IMR-90 (cell line): ENCODE measurements around the gene CLC. TPM values are rescaled to one million over a fixed set of nuclear protein-coding genes. Genes with fewer than 3 reads are reported as not detected.

Experiments
- ATAC-seq: fragments of 200-7000 bp; cut with Tn5 transposase; 2 replicates; pipeline ENCODE4 v1.9.1; 2020; ENCODE audit warnings: low read depth, mild to moderate bottlenecking, moderate library complexity
- BruUV-seq: library from RNA; stranded (reverse); fragments of 400-500 nt; replicated peaks from 2 replicates; lab custom pipeline; 2021; lab: Mats Ljungman, UMichigan
- CTCF ChIA-PET: fragments of 300-600 bp; formaldehyde crosslinking; extraction: SDS; loops from one replicate; lab custom pipeline; 2021; ENCODE audit warnings: antibody characterized with exemption; lab: Yijun Ruan, JAX
- POLR2A ChIA-PET: fragments of 300-600 bp; sonication (Branson Sonifier 250); formaldehyde crosslinking; loops from one replicate; lab custom pipeline; 2022; ENCODE audit warnings: antibody characterized with exemption; ENCODE audit not compliant: unreplicated experiment; lab: Charles Lee
- DNase-seq: peaks from one replicate; pipeline ENCODE4 v3.0.0; 2013
- H2AFZ ChIP-seq: replicated peaks from 2 replicates; pipeline ENCODE3; 2013; ENCODE audit warnings: low read length, mild to moderate bottlenecking; ENCODE audit not compliant: poor library complexity
- H2AK5ac ChIP-seq: 2 replicates; pipeline ENCODE4 v1.6.1; 2013; ENCODE audit warnings: low read depth, low read length, inconsistent platforms
- H2AK9ac ChIP-seq: replicated peaks from 2 replicates; pipeline ENCODE3; 2013; ENCODE audit warnings: mild to moderate bottlenecking, low read depth, low read length, moderate library complexity; ENCODE audit not compliant: poor library complexity
- H2BK120ac ChIP-seq: 2 replicates; pipeline ENCODE4 v1.6.1; 2013; ENCODE audit warnings: low read depth, low read length, inconsistent platforms
- H2BK15ac ChIP-seq: 3 replicates; pipeline ENCODE4 v1.6.1; 2013; ENCODE audit warnings: low read depth, low read length, inconsistent platforms
- H2BK20ac ChIP-seq: 2 replicates; pipeline ENCODE4 v1.6.1; 2013; ENCODE audit warnings: low read depth, mild to moderate bottlenecking, inconsistent platforms, low read length, moderate library complexity
- H2BK5ac ChIP-seq: 2 replicates; pipeline ENCODE4 v1.6.1; 2013; ENCODE audit warnings: mild to moderate bottlenecking, low read depth, low read length, inconsistent platforms; ENCODE audit not compliant: poor library complexity, severe bottlenecking
- H3K14ac ChIP-seq: replicated peaks from 2 replicates; pipeline ENCODE4 v1.6.1; 2013; ENCODE audit warnings: low read depth, low read length, inconsistent platforms
- H3K18ac ChIP-seq: 2 replicates; pipeline ENCODE4 v1.6.1; 2013; ENCODE audit warnings: low read depth, low read length, control low read depth
- H3K23ac ChIP-seq: 2 replicates; pipeline ENCODE4 v1.6.1; 2013; ENCODE audit warnings: low read depth, low read length, inconsistent platforms
- H3K27ac ChIP-seq: 2 replicates; pipeline ENCODE4 v1.5.1; 2013; ENCODE audit warnings: mild to moderate bottlenecking, control low read depth, low read length; ENCODE audit not compliant: insufficient read depth
- H3K27me3 ChIP-seq: 2 replicates; pipeline ENCODE4 v1.6.1; 2013; ENCODE audit warnings: low read length; ENCODE audit not compliant: control insufficient read depth, insufficient read depth
- H3K36me3 ChIP-seq: 2 replicates; pipeline ENCODE4 v1.6.1; 2013; ENCODE audit warnings: low read length, mixed read lengths; ENCODE audit not compliant: control insufficient read depth, insufficient read depth
- H3K4ac ChIP-seq: 2 replicates; pipeline ENCODE4 v1.6.1; 2013; ENCODE audit warnings: low read depth, low read length, inconsistent platforms
- H3K4me1 ChIP-seq: 2 replicates; pipeline ENCODE4 v1.6.1; 2013; ENCODE audit warnings: low read length, mixed read lengths; ENCODE audit not compliant: control insufficient read depth, insufficient read depth
- H3K4me2 ChIP-seq: 2 replicates; pipeline ENCODE4 v1.6.1; 2013; ENCODE audit warnings: low read depth, mild to moderate bottlenecking, control low read depth, low read length, moderate library complexity
- H3K4me3 ChIP-seq: 2 replicates; pipeline ENCODE4 v1.5.1; 2013; ENCODE audit warnings: low read depth, mild to moderate bottlenecking, control low read depth, low read length, moderate library complexity; ENCODE audit not compliant: insufficient read depth
- H3K56ac ChIP-seq: 2 replicates; pipeline ENCODE4 v1.6.1; 2013; ENCODE audit warnings: low read length, inconsistent platforms; ENCODE audit not compliant: insufficient read depth; ENCODE audit errors: extremely low read depth
- H3K79me1 ChIP-seq, 2 experiments: 2 replicates each; pipeline ENCODE4 v1.6.1; 2013; ENCODE audit warnings: low read length in 2 of 2, inconsistent platforms in 1 of 2, low read depth in 1 of 2
- H3K9ac ChIP-seq: 2 replicates; pipeline ENCODE4 v1.6.1; 2013; ENCODE audit warnings: low read depth, low read length, control low read depth
- H3K9me1 ChIP-seq: 2 replicates; pipeline ENCODE4 v1.6.1; 2013; ENCODE audit warnings: low read length, inconsistent platforms; ENCODE audit not compliant: insufficient read depth
- H3K9me3 ChIP-seq: 2 replicates; pipeline ENCODE4 v1.6.1; 2013; ENCODE audit warnings: low read length; ENCODE audit not compliant: control insufficient read depth, insufficient read depth
- H4K20me1 ChIP-seq: 2 replicates; pipeline ENCODE4 v1.6.1; 2013; ENCODE audit warnings: low read length, inconsistent platforms; ENCODE audit not compliant: insufficient read depth
- H4K5ac ChIP-seq: 2 replicates; pipeline ENCODE4 v1.6.1; 2013; ENCODE audit warnings: mild to moderate bottlenecking, low read depth, low read length, control low read depth
- H4K8ac ChIP-seq, 2 experiments: 2 replicates each; pipeline ENCODE4 v1.6.1; 2013; ENCODE audit warnings: low read depth in 2 of 2, low read length in 2 of 2, control low read depth in 1 of 2, inconsistent platforms in 1 of 2
- H4K91ac ChIP-seq: 2 replicates; pipeline ENCODE4 v1.6.1; 2013; ENCODE audit warnings: low read depth, low read length, inconsistent platforms; ENCODE audit not compliant: insufficient read depth
- RAD21 ChIP-seq: IDR thresholded peaks from 2 replicates; pipeline ENCODE4 v1.6.1; 2012; ENCODE audit warnings: low read length, improper control_type of control experiment
- dilution Hi-C: fragments of 300-500 bp; cut with HindIII; formaldehyde crosslinking; loops from one replicate; pipeline ENCODE4 v1.14.3; 2018; ENCODE audit warnings: low sequenced_read_pairs; ENCODE audit not compliant: unreplicated experiment
- in situ Hi-C: fragments of 300-500 bp; cut with MboI; formaldehyde crosslinking; loops from 3 replicates; pipeline ENCODE4 v1.14.3; 2019; ENCODE audit warnings: low sequenced_read_pairs, inconsistent platforms, mixed read lengths
- intact Hi-C: fragments of 100-400 bp; cut with micrococcal nuclease; formaldehyde crosslinking; loops from 2 replicates; pipeline ENCODE4 v1.10.0; 2022
- polyA plus RNA-seq, 3 experiments: library from polyadenylated mRNA; depleted of rRNA; stranded (reverse); fragments of >200 nt; gene quantifications; 2 replicates each; pipeline ENCODE4 v1.2.3, GENCODE V29; 2012; ENCODE audit warnings: low replicate concordance in 1 of 3
- total RNA-seq: library from RNA; depleted of rRNA; stranded (reverse); fragments of >200 nt; gene quantifications from 2 replicates; pipeline ENCODE4 v1.2.3, GENCODE V29; 2012

Gene CLC
- total and polyA plus RNA-seq, 2 of the 4 experiments (the other 2 are of a cell fraction) = not detected

GRCh38 chr19:39752390-39752789 lies 14.6 kb upstream of the CLC start:
- Histone ChIP-seq H3K27ac (no peak overlapping the region), H3K4me3 (no peak overlapping the region), H3K4me1 (no peaks in the 10 kb centered on the region), H4K5ac (no peak overlapping the region), H4K20me1 (no peaks in the 10 kb centered on the region), H2BK20ac (no peak overlapping the region), H2AK9ac (no peak overlapping the region), H3K14ac (no peak overlapping the region), H4K91ac (no peak overlapping the region), H3K9me3 (no peaks in the 10 kb centered on the region), H3K9ac (no peak overlapping the region), H3K18ac (no peak overlapping the region), H3K56ac (no peak overlapping the region), H3K4ac (no peak overlapping the region), H2AFZ (no peak overlapping the region), H3K9me1 (no peaks in the 10 kb centered on the region), H2BK15ac (no peak overlapping the region), H3K27me3 (no peaks in the 10 kb centered on the region; the same call in none of the 2 replicates), H2BK120ac (no peak overlapping the region), H3K23ac (no peak overlapping the region), H2BK5ac (no peak overlapping the region), H3K4me2 (no peak overlapping the region), H3K79me1 (no peaks in the 10 kb centered on the region), H3K36me3 (no peaks in the 10 kb centered on the region), H4K8ac (no peak overlapping the region), H2AK5ac (no peak overlapping the region)
- no TSS peak for BruUV-seq
- CTCF ChIA-PET = no interaction called here
- dilution Hi-C loops (no loop called here), intact Hi-C loops (no loop called here), in situ Hi-C loops (no loop called here)
- no peak for ATAC-seq
- no peak for TF ChIP-seq RAD21
- no peak for DNase-seq
- POLR2A ChIA-PET = no interaction called here
